Measurements from ENCODE around the gene MAMLD1.

GRCh38 chrX:150352114-150352513 lies 11.0 kb upstream of the MAMLD1 start:
- no peak for TF ChIP-seq POLR2A (IDR thresholded peaks at IDR 0.05)
- TF ChIP-seq, protein P1, sequence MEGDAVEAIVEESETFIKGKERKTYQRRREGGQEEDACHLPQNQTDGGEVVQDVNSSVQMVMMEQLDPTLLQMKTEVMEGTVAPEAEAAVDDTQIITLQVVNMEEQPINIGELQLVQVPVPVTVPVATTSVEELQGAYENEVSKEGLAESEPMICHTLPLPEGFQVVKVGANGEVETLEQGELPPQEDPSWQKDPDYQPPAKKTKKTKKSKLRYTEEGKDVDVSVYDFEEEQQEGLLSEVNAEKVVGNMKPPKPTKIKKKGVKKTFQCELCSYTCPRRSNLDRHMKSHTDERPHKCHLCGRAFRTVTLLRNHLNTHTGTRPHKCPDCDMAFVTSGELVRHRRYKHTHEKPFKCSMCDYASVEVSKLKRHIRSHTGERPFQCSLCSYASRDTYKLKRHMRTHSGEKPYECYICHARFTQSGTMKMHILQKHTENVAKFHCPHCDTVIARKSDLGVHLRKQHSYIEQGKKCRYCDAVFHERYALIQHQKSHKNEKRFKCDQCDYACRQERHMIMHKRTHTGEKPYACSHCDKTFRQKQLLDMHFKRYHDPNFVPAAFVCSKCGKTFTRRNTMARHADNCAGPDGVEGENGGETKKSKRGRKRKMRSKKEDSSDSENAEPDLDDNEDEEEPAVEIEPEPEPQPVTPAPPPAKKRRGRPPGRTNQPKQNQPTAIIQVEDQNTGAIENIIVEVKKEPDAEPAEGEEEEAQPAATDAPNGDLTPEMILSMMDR (IDR thresholded peaks at IDR 0.05): no peak

Data from Peyer's patch (tissue), 4 donors.